DMS153 treated with DMSO at 0.1 percent for 48 hours (cell line): ENCODE results near the gene CDR2.
"Not testable (repeated sequence)": the region's sequence is repeated elsewhere in the genome, so short reads cannot be mapped to it uniquely, and the experiment has no call there.

Source experiments
- DNase-seq: peaks from one replicate; lab custom pipeline; 2025; ENCODE audit not compliant: unreplicated experiment; lab: John Stamatoyannopoulos, UW

The CDR2 gene

DNA sequence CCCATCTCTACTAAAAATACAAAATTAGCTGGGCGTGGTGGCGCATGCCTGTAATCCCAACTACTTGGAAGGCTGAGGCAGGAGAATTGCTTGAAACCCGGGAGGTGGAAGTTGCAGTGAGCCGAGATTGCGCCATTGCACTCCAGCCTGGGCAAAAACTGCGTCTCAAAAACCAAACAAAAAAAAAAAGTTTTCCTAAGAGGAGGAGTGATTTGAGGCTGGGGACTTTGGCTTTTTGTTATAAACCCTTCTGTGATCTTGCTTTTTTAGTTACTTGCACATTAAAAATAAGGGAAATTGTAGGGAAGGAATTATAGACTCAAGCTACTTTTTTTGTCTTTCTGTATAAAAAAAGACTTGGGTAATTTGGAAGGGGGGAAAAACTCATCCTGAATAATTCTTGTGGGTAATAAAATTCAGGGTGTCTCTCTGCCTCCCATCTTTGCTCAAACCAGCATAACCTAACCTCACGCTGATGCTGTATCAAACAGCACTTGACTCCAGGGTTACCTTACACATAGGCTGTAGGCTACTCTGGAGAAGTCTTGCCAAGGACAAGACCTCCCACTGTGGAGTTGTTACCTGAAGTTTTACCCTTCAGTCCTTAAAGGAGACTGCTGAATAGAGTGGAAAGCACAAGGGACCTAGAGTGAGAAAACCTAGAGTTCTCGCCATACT is 1.7 kb upstream of the CDR2 start:
- DNase-seq = no peak

- no peak for DNase-seq
These were observed 921 bp upstream of the CDR2 start for GRCh38 chr16:22375117-22375962.

- DNase-seq = no peak
These were observed 633 bp downstream of the CDR2 start for GRCh38 chr16:22373662-22374310.

DNA sequence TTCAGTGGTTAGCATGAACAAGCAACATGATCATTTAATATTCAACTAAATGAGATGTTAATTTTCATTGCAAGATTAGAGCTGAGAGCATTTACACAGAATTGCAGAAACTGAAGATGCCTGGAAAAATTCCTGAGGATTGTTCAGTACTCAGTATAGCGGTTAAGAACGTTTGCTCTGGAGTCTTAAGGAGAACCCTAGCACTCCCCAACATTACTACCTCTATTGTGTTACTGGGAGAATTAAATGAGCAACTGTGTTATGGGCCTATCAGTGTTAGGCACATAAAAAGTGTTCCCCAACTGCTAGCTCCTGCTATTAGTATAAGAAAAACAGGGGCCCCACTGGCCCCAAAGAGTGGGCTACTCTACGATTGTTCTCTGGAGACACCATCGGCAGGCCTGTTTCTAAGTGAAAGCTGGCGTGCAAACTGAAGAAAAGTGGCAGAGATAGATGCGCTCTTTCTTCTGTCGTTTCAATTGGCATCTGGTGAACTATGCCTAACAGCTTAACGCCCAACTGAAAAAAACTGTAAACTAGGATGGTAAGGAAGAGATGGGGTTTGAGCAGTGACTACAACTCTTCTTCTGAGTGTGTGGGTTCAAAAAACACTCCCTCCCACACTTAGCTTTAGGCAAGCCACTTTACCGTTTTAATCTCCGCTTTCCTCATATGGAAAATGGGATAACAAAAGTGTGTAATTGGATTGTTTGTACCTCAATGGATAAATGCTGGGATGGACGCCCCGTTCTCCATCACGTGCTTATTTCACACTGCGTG is 1.3 kb downstream of the CDR2 start:
- no peak for DNase-seq

- no peak for DNase-seq
These were observed 4.2 kb downstream of the CDR2 start for GRCh38 chr16:22370038-22370820.

GRCh38 chr16:22369221-22369811 is 5.1 kb downstream of the CDR2 start:
- DNase-seq = no peak

- not testable (repeated sequence) for DNase-seq
These were observed 6.1 kb downstream of the CDR2 start for GRCh38 chr16:22368200-22368826.

DNA sequence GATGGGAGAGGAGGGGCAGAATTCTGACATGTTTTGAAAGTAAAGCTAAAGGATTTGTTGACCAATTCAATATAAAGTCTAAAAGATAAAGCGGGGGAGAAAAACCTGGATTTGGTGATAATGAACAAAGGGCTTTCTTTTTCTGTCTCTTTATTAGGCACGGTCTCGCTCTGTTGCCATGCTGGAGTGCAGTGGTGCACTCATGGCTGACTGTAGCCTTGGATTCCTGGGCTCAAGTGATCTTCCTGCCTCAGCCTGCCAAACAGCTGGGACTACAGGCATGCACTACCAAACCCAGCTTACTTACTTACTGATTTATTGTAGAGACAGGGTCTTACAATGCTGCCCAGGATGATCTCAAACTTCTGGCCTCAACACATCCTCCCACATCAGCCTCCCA is 7.5 kb downstream of the CDR2 start:
- no peak for DNase-seq

GRCh38 chr16:22366371-22366770 is 8.0 kb downstream of the CDR2 start:
- no peak for DNase-seq

DNA sequence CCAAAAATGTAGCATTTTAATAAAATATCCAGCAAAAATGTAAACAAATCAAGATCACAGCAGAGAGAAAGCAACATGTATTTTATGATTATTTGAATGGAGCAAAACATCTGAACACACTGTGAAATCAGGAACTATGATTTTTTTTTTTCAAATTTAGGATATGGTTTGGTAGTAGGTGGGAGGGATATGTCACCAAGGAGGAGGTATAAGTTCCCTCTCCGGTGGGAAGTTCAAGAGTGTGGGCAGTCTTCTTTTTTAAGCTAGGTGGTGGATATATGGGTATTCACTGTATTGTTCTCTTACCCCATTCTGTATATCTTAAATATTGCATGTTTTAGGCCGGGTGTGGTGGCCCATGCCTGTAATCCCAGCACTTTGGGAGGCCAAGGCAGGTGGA is 10.2 kb downstream of the CDR2 start:
- DNase-seq = no peak

DNA sequence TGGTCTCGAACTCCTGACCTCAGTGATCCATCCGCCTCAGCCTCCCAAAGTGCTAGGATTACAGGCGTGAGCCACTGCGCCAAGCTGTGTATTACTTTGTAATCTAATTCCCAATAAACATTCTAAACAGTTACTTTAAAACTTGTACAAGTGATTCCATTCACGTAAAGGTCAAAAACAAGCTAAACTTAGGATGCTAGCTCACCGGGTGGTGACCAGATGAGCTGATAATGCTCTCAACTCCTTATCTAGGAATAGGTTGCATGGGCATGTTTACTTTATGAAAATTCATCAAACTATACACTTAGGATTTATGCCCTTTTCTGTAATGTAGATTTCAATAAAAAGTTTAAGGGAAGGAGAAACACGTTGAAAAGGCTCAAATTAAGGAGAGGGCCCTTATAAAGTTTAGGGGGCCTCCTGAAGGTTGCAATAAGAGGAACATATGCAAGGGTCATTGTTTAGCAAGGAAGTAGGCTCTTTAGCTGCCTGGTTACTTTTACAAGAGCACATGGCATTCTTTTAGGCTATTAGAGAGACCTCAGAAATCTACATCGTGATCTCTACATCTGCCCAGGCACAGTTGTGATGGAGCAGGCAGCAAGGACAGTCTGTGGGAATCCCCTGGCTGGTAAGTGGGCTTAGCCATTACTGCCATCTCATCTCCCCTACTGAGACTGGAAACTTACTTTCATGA is 13.3 kb downstream of the CDR2 start:
- DNase-seq = no peak

DNA sequence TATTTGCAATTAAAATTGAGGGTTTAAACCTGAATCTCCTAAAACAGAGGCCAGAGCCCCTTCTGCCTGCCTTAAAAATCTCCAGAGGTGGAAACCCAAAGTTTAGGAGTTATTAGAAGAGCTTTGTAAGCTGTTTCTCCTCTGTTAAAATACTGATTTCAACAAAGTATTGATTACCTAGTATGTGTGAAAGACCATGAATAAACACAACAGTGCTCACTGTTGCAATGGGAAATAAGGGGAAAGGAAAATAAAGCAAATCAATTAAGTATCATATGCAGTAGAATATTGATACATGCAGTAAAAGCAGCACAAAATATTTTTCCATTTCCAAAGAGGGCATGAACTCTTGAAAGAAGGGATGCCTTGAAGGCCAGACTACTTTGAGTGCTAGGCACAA is 14.7 kb downstream of the CDR2 start:
- no peak for DNase-seq

DNA sequence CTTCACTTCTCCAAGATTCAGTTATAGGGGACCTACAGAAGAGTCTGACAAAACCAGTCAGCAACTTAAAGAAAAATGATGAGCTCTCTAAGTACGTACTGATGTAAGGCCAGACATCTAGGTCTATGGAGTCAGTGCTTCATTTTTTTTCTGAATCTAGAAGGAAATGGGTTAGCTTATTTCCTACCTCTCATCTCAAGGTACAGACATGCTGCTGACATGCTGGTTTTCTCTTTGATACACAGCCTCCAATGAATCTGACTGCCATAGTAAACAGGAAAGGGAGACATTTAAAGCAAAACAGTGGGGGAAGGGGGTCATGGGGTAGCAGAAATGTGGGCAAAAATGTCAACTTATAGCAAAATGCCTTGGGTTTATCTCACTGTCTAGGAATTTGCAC is 16.4 kb downstream of the CDR2 start:
- DNase-seq = no peak

DNA sequence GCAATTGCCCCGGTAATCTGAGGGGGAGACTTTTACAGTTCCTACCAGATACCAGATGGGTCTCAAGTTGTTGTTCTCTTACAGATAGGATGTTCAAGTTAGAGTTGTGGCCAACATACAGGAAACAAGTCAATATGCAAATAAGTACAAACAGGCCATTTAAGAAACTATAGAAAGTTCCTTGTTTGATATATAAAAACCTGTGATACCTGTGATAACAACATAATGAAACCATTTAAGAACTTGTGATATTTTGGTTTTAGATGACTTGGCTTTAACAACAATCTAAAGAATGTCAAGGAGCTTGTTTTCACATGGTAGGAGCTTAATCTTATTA is 16.8 kb downstream of the CDR2 start:
- DNase-seq = no peak

- DNase-seq = no peak
These were observed 17.3 kb downstream of the CDR2 start for GRCh38 chr16:22356930-22357634.

DNA sequence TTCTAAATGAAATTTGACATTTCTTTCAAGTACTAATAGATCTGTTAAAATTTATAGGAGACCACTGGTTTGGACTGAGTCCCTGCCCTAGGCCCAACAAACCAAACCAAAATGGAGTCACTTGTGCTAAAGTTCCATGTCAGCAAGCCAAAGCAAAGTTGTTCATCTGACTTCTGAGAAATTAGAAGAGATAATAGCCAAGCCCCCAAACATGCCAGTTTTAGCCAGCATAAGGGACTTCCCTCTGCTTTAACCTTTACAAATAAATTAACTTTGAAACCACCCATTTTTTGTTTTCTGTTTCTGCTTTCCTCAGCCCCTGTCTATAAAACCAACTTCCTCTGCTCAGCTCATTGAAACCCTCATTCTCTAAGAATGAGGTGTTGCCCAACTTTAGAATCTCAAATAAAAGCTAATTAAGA is 18.9 kb downstream of the CDR2 start:
- DNase-seq = no peak

GRCh38 chr16:22353933-22354541 is 20.4 kb downstream of the CDR2 start:
- DNase-seq = no peak
